K562 (cell line): ENCODE measurements around the gene ACTL10. TPM values are rescaled to one million over a fixed set of nuclear protein-coding genes. Genes with fewer than 3 reads are reported as not detected.

ENCODE experiments used
- BCOR ChIP-seq: fragments of 450-650 bp; IDR thresholded peaks from 2 replicates; pipeline ENCODE4 v1.6.1; 2016
- BMI1 ChIP-seq: fragments of 150-350 bp; IDR thresholded peaks from 2 replicates; pipeline ENCODE4 v1.6.1; 2014; ENCODE audit warnings: low read length
- CCNT2 ChIP-seq: IDR thresholded peaks from 2 replicates; pipeline ENCODE4 v1.6.1; 2011; ENCODE audit warnings: borderline replicate concordance, low read depth, mild to moderate bottlenecking, moderate library complexity, mixed read lengths, low read length; ENCODE audit not compliant: insufficient read length; ENCODE audit errors: extremely low read depth
- ELF1 ChIP-seq: fragments of 200-800 bp; sonication (Bioruptor generic); IDR thresholded peaks from 2 replicates; pipeline ENCODE4 v1.6.1; 2016; ENCODE audit warnings: missing genetic modification characterization, missing compliant biosample characterization
- FOXK1 ChIP-seq: sonication (generic); formaldehyde crosslinking; IDR thresholded peaks from 2 replicates; pipeline ENCODE4 v1.8.0; 2022; ENCODE audit warnings: missing genetic modification reagents, mild to moderate bottlenecking, borderline replicate concordance
- FUS ChIP-seq: fragments of 200-400 bp; formaldehyde crosslinking; optimal IDR thresholded peaks from 2 replicates; pipeline ENCODE3; 2017; ENCODE audit warnings: low read depth, low read length
- GTF2A2 ChIP-seq: IDR thresholded peaks from 2 replicates; pipeline ENCODE4 v1.6.1; 2016; ENCODE audit warnings: mild to moderate bottlenecking, missing genetic modification characterization, missing compliant biosample characterization
- HLTF ChIP-seq: fragments of 450-650 bp; IDR thresholded peaks from 2 replicates; pipeline ENCODE4 v1.6.1; 2016
- ID3 ChIP-seq, 2 experiments: fragments of 250-450 bp in 1 of 2; fragments of 450-650 bp in 1 of 2; sonication (Bioruptor Pico) in 1 of 2; IDR thresholded peaks; 2 replicates each; pipeline versions ENCODE4 v1.6.1 to v1.8.0; 2016 to 2021; ENCODE audit warnings: mild to moderate bottlenecking in 2 of 2, moderate library complexity in 2 of 2, missing compliant biosample characterization in 1 of 2, missing genetic modification characterization in 1 of 2
- KLF1 ChIP-seq: fragments of 450-650 bp; IDR thresholded peaks from 2 replicates; pipeline ENCODE4 v1.6.1; 2016; ENCODE audit warnings: missing genetic modification characterization, missing compliant biosample characterization
- MAFK ChIP-seq: IDR thresholded peaks from 2 replicates; pipeline ENCODE4 v1.6.1; 2011; ENCODE audit warnings: low read length, improper control_type of control experiment
- PHF20 ChIP-seq: fragments of 450-650 bp; IDR thresholded peaks from 2 replicates; pipeline ENCODE4 v1.6.1; 2018; ENCODE audit not compliant: partially characterized antibody
- RFX7 ChIP-seq: fragments of 250-450 bp; sonication (Bioruptor Pico); IDR thresholded peaks from 2 replicates; pipeline ENCODE4 v1.5.1; 2021; ENCODE audit warnings: mild to moderate bottlenecking
- SRSF3 ChIP-seq: fragments of 200-400 bp; formaldehyde crosslinking; IDR thresholded peaks from 2 replicates; pipeline ENCODE4 v1.6.1; 2016; ENCODE audit warnings: mild to moderate bottlenecking, low read length, moderate library complexity; ENCODE audit not compliant: insufficient read depth
- STAT5B ChIP-seq: fragments of 250-450 bp; sonication (Bioruptor Pico); IDR thresholded peaks from 2 replicates; pipeline ENCODE4 v1.8.0; 2021; ENCODE audit warnings: mild to moderate bottlenecking, inconsistent platforms
- TEAD2 ChIP-seq: fragments of 450-650 bp; IDR thresholded peaks from 2 replicates; pipeline ENCODE4 v1.6.1; 2016; ENCODE audit warnings: missing genetic modification characterization, control low read depth, missing compliant biosample characterization
- ZBTB2 ChIP-seq: fragments of 450-650 bp; IDR thresholded peaks from 2 replicates; pipeline ENCODE4 v1.6.1; 2016; ENCODE audit warnings: antibody characterized with exemption
- ZBTB33 ChIP-seq: sonication (generic); formaldehyde crosslinking; IDR thresholded peaks from 2 replicates; pipeline ENCODE4 v1.8.1; 2023; ENCODE audit warnings: mild to moderate bottlenecking, missing genetic modification reagents
- ZNF140 ChIP-seq: fragments of 250-450 bp; sonication (Bioruptor Pico); IDR thresholded peaks from 2 replicates; pipeline ENCODE4 v1.8.0; 2021; ENCODE audit warnings: moderate library complexity, mild to moderate bottlenecking, inconsistent platforms
- ZNF253 ChIP-seq: fragments of 250-450 bp; sonication (Bioruptor Pico); conservative IDR thresholded peaks from 2 replicates; pipeline ENCODE4 v1.6.1; 2021; ENCODE audit warnings: mild to moderate bottlenecking
- ZNF398 ChIP-seq: fragments of 250-450 bp; sonication (Bioruptor Pico); IDR thresholded peaks from 2 replicates; pipeline ENCODE4 v1.8.0; 2021; ENCODE audit warnings: moderate library complexity, mild to moderate bottlenecking, inconsistent platforms
- ZNF740 ChIP-seq, 3 experiments: fragments of 200-800 bp in 1 of 3; sonication (Bioruptor generic) in 1 of 3; sonication (generic) in 1 of 3; formaldehyde crosslinking in 1 of 3; IDR thresholded peaks; 2 replicates each; pipeline versions ENCODE4 v1.6.1 to v1.8.0; 2016 to 2022; ENCODE audit warnings: mild to moderate bottlenecking in 2 of 3, missing compliant biosample characterization in 2 of 3, missing genetic modification characterization in 2 of 3, missing genetic modification reagents in 1 of 3
- polyA plus RNA-seq, 8 experiments: library from polyadenylated mRNA; depleted of rRNA in 4 of 8; stranded (reverse) in 5 of 8; unstranded in 3 of 8; fragments of >200 nt; fragmentation: Nextera tagmentation in 2 of 8; fragmentation: Illumina TruSeq in 1 of 8; extraction: Ambion mirVana in 2 of 8; extraction: Trizol in 1 of 8; gene quantifications; 2 replicates each; pipeline versions ENCODE4 v1.2.1 to v1.2.3, GENCODE V29; 2011 to 2014; ENCODE audit warnings: inconsistent platforms in 1 of 8, missing spikeins in 1 of 8
- total RNA-seq, 7 experiments: library from RNA; depleted of rRNA in 6 of 7; stranded (reverse); fragments of >200 nt in 6 of 7; fragmentation: Illumina TruSeq in 2 of 7; extraction: Trizol in 2 of 7; gene quantifications; 2 replicates each; pipeline versions ENCODE4 v1.2.1 to v1.2.3, GENCODE V29; 2011 to 2021; ENCODE audit warnings: low replicate concordance in 1 of 7

ACTL10 gene
- total and polyA plus RNA-seq, 9 of the 15 experiments (the other 6 are each of a cell fraction or from before 2014, with no cell fraction given), result 0.07 to 0.14 TPM; not detected in 7

- TF ChIP-seq ZNF740 (CRISPR knock-in tag; IDR thresholded peaks at IDR 0.05) (0 out of 2 replicates have a peak, but pooled peaks have one; percentile 27), ZNF740 (tag; IDR thresholded peaks at IDR 0.05) (no peak), ID3 (CRISPR knock-in tag; IDR thresholded peaks at IDR 0.05) (no peak), ID3 (tag; IDR thresholded peaks at IDR 0.05) (no peak), STAT5B (CRISPR knock-in tag) (no peak), RFX7 (CRISPR knock-in tag) (no peak), FUS (no peak), SRSF3 (no peak), HLTF (no peak), ZNF253 (CRISPR knock-in tag) (no peak), TEAD2 (no peak), GTF2A2 (tag) (no peak), MAFK (no peak), ZNF398 (CRISPR knock-in tag) (no peak), ZNF140 (CRISPR knock-in tag) (no peak), BMI1 (no peak), CCNT2 (peak; percentile 41), FOXK1 (no peak), PHF20 (no peak), ZBTB33 (CRISPR knock-in tag) (no peak), ZBTB2 (no peak), KLF1 (no peak), BCOR (peak; percentile 54; the same call in 1 of the 2 replicates), ELF1 (tag) (no peak)
These were observed 18.8 kb downstream of the ACTL10 start (continued) for GRCh38 chr20:33685328-33686099.
